Activated naive CD4-positive, alpha-beta T cell treated with anti-CD3 and anti-CD28 coated beads, Interleukin-2, amount 50 U/mL, for 72 hours (primary cell): ENCODE measurements around the gene TAS1R3. TPM values are rescaled to one million over a fixed set of nuclear protein-coding genes. Genes with fewer than 3 reads are reported as not detected.
A peak's percentile ranks its signal among the peaks of the same experiment; 100 is the strongest.

Experiments used
- ATAC-seq, 2 donors: fragments of 150-1000 bp; cut with Tn5 transposase; 2 replicates each; pipeline ENCODE4 v1.10.0; 2021; ENCODE audit warnings: mild to moderate bottlenecking in 2 of 2, moderate library complexity in 2 of 2
- DNase-seq, 2 donors: peaks; one replicate each; pipeline ENCODE4 v3.0.0; 2021 to 2022; ENCODE audit warnings: low spot score in 2 of 2
- H3K27ac Mint-ChIP-seq, 2 donors: one replicate each; pipeline ENCODE4 v1.8.0; 2022; ENCODE audit warnings: mild to moderate bottlenecking in 2 of 2, mixed read lengths in 2 of 2
- H3K36me3 Mint-ChIP-seq, 2 donors: one replicate each; pipeline ENCODE4 v1.8.0; 2022; ENCODE audit warnings: mixed read lengths in 2 of 2
- H3K9me3 Mint-ChIP-seq, 2 donors: one replicate each; pipeline ENCODE4 v1.8.0; 2022; ENCODE audit warnings: mixed read lengths in 2 of 2
- total RNA-seq, 2 donors: library from RNA; stranded (reverse); gene quantifications; one replicate each; pipeline ENCODE4 v1.2.3, GENCODE V29; 2022

Gene TAS1R3
- total RNA-seq, 2 donors from 2014 or later = 0.32 to 0.43 TPM

DNA sequence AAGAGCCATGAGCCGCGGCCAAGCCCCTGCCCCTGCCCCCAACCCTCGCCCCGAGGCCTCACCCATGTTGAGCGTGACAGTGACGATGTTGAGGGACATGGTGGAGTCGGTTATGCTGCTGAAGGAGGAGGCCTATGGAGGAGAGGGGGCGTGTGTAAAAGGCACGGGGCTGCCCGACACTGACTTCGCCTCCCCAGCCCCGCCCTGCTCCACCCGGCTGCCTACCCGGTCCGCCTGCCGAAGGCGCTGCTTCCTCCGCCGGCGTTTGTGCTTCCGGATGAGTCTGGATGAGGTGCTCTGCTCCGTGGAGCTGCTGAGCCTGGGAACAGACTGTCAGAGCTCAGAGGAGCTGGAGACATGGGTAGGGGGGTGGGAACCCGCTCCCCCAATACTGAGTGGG, 9.1 kb downstream of the TAS1R3 start:
- no peak for DNase-seq
- no peak for ATAC-seq
- Mint-ChIP-seq H3K27ac (no peak overlapping the region), H3K36me3 (peaks cover 9 to 12% of the 10 kb centered on the region in 2 donors), H3K9me3 (no peaks in the 10 kb centered on the region)

DNA sequence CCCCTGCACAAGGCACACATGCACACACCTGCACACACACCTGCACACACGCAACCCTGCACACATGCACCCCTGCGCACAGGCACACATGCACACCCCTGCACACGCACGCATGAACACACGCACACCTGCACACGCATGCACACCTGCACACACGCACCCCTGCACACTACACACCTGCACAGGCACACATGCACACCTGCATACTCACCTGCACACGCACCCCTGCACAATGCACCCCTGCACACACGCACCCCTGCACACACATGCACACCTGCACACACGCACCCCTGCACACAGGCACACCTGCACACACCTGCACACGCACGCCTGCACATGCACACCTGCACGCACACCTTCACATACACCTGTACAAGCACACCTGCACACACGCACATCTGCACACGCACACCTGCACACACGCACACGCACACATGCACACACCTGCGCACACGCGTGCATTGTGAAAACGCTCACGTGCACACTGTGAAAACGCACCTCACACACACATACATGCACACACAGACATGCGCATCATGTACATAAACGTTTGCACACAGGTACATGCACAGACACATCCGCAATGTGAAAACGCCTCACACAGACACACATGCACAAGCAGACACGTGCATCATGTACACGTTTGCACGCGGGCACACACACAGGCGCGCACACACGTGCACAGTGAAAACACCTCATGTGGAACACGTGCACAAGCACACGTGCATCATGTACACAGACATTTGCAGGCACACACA, 9.9 kb downstream of the TAS1R3 start:
- H3K9me3 Mint-ChIP-seq = no peaks in the 10 kb centered on the region
- no peak for ATAC-seq
- peaks cover 9 to 12% of the 10 kb centered on the region in 2 donors for H3K36me3 Mint-ChIP-seq
- DNase-seq = no peak
- no peak overlapping the region for H3K27ac Mint-ChIP-seq

DNA sequence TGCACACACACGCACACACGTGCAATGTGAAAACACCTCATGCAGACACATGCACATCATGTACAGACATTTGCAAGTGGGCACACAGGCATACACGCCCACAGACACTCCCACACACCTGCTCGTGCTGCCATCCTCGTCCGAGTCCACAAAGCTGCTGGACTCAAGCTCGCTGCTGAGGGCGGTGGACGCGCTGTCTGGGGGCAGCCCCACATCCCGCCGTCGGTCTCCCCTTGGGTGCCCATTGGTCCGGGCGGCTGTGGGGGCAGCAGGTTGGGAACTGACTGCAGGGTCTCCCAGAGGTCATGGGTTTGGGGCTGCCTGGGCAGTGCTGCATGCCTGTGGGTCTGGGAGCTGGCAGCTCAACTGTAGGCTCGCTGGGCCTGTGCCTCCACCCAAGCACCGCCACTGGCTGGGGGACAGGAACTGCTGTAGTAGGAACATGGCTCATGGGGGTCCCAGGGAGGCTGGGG, 10.5 kb downstream of the TAS1R3 start:
- Mint-ChIP-seq H3K27ac (no peak overlapping the region), H3K9me3 (no peaks in the 10 kb centered on the region), H3K36me3 (peaks cover 9 to 12% of the 10 kb centered on the region in 2 donors)
- ATAC-seq = no peak
- DNase-seq = no peak

DNA sequence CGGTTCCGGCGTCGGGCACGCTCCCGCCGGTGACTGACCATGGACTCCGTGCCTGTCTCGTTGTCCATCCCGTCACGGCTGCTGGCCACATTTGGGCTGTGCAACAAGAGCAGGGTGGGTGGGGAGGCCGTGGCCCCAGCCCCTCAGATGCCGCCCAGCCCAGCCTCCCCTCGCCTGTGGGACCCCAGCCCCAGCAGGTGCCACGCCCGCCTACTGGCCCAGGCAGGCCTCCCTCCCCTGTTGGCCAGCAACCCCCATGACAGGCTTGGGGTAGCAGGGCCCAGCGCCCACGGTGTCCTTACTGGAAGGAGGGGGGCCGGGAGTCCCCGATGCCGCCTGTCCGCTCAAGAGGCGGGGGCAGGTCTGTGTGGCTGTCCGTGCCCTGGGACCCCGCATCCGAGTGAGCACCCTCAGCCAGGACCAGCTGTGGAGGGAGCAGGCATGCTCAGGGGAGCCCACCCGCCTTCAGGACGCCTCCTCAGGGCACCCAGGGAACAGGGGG, 11.0 kb downstream of the TAS1R3 start:
- no peak for DNase-seq
- Mint-ChIP-seq H3K27ac (no peak overlapping the region), H3K36me3 (peaks cover 9 to 12% of the 10 kb centered on the region in 2 donors), H3K9me3 (no peaks in the 10 kb centered on the region)
- ATAC-seq = no peak

DNA sequence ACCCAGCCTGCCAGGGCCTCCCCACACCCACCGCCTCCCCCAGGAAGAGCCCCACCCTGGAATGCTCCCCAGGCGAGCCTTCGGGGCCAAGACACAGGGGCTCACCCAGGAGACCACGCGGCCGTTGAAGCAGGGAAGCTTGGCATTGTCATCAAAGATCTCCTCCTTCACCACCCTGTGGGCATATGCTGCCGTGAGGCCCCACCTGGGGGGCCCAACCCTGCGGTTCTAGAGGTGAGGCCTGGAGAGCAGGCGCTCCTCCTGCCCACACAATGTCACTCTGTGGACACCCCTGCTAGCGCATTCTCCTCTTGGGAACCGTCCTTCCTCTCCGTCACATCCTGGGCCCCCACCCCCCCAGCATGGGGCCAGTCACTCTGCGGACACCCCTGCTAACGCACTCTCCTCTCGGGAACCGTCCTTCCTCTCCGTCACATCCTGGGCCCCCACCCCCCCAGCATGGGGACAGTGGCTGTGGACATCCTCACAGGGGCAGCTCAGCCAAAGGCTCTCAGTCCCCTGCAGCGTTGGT, 11.6 kb downstream of the TAS1R3 start:
- ATAC-seq (no peak), DNase-seq (no peak)
- Mint-ChIP-seq H3K36me3 (peaks cover 9 to 12% of the 10 kb centered on the region in 2 donors), H3K9me3 (no peaks in the 10 kb centered on the region), H3K27ac (no peak overlapping the region)

DNA sequence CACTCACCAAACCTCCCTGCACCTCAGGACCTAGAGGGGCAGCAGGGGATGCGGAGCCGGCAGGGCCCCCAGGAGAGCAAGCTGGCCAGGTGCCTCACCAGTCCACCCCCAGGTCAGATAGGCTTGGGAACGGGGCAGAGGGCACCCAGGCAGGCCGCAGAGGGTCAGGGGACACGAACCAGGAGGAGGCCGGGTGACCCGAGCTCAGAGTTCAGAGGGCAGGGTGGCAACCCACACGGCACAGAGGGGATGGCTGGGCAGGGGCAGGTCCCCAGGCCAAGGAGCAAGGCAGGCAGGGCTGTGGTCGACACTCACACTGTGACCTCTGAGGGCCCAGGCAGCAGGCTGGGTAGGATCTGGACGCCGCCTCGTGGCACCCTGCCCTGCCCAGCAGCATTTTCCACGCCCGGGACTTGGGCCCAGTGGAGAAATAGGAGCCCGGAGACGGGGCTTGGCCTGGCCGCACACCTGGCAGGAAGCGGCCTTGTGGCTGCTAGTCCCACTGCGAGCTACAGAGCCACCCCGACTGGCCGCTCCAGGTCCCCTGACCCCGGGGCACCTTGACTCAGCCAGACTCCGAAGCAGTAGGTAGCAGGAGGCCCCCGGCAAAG, 12.8 kb downstream of the TAS1R3 start:
- ATAC-seq = no peak
- Mint-ChIP-seq H3K27ac (peak overlapping the region in 1 of 2 donors; percentile 17), H3K36me3 (peaks cover 9 to 12% of the 10 kb centered on the region in 2 donors), H3K9me3 (no peaks in the 10 kb centered on the region)
- no peak for DNase-seq

DNA sequence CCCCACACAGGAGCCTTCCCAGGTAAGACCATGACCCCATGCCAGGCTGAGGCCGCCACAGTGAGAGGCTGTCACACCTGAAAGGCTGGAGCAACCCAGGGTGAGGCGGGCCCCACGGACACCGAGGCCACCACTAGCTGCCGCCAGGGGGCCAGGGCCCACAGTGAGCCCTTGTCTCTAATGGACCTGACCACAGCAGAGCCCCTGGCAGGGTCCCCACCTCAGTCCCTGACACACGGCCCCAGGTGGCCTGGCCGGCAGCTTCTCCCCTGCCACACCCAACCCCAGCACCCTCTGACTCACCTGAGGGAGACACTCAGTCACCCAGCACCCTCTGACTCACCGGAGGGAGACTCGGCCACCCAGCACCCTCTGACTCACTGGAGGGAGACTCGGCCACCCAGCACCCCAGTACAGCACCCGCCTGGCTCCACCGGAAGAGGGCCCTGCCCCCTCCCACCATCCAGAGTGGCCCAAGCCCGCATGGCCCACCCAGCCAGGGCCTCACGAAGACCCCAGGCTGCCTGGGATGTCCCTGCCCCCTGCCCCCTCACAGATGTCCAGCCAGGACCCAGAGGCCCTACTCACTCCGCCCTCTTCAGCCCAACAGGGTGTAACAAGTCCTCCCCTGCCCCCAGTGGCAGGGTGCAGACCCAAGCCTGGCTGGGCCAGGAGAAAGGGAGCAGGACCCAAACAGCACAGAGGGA, 13.7 kb downstream of the TAS1R3 start:
- H3K9me3 Mint-ChIP-seq = no peaks in the 10 kb centered on the region
- H3K27ac Mint-ChIP-seq = peak overlapping the region in 1 of 2 donors; percentile 36
- DNase-seq (peak in 1 of 2 donors; percentile 78), ATAC-seq (peak; percentile 63 to 89)
- peaks cover 9 to 12% of the 10 kb centered on the region in 2 donors for H3K36me3 Mint-ChIP-seq

DNA sequence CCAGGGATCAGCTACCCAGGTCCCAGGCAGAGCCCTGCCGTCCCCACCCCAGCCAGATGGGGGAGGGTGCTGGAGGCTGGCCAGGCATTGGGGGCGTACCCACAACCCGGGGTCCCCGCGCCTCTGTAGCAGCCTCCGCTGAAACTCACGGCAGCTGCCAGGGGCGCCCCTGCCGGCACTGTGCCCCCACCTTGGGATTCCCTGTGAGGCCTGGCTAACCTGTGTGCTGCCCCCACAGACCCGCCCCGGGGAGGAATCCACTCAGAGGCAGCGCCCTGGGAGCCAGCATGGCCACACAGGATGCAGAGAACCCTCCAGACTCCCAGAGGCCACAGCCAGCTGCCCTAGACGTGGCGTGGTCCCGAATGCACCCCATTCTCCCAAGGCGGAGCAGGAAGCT, 14.3 kb downstream of the TAS1R3 start:
- DNase-seq = no peak
- no peaks in the 10 kb centered on the region for H3K9me3 Mint-ChIP-seq
- ATAC-seq = no peak
- peaks cover 9 to 11% of the 10 kb centered on the region in 2 donors for H3K36me3 Mint-ChIP-seq
- H3K27ac Mint-ChIP-seq = no peak overlapping the region

DNA sequence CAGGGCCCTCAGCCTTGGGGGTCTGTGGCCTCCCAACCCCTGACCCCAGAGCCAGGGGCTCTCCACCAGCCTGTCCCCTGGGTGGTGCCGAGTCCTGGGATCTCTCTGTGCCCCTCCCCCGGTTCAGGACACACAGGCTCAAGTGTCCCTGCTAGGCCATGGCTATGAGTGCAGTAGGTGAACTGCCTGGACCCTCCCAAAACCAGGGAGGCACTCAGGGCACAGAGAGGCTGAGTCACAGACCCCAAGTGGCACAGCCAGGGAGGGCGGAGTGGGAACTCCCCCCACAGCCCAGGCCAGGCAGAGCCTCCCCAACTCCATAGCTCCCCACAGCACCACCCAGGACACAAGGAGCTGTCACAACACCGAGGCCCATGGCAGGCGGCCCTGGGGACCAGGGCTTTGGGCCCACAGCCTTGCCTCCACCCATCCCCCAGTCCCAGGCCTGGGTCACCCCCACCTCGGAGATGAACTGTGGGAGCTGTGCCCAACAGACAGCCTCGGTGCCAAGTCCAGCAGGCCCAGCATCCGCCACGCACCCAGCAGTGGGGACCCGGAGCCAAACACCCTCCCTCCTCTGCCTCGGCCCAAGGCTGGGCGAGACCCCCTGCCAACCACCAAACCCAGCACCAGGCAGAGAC, 14.9 kb downstream of the TAS1R3 start:
- Mint-ChIP-seq H3K9me3 (no peaks in the 10 kb centered on the region), H3K27ac (no peak overlapping the region), H3K36me3 (peaks cover 5 to 6% of the 10 kb centered on the region in 2 donors)
- ATAC-seq (no peak), DNase-seq (no peak)

DNA sequence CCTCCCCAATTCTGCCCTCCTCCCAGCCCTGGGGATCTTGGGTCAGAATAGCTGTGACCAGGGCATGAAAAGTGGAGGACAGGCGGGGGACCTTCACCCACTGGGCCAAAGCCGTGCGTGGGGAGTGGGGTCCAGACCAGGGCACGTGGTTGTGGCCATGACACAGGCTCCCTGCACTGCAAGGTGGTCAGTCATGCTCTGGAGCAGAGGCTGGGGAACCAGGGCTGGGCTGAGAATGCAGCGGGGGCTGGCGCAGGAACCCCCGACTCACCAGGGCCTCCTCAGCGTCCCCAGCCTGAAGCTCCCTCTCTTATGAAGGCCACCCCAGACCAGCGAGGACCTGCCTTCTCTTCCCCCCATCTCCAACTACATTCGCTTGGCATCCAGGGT, 15.4 kb downstream of the TAS1R3 start:
- Mint-ChIP-seq H3K9me3 (no peaks in the 10 kb centered on the region), H3K27ac (no peak overlapping the region), H3K36me3 (peaks cover under 1% of the 10 kb centered on the region in 2 donors)
- no peak for DNase-seq
- no peak for ATAC-seq

DNA sequence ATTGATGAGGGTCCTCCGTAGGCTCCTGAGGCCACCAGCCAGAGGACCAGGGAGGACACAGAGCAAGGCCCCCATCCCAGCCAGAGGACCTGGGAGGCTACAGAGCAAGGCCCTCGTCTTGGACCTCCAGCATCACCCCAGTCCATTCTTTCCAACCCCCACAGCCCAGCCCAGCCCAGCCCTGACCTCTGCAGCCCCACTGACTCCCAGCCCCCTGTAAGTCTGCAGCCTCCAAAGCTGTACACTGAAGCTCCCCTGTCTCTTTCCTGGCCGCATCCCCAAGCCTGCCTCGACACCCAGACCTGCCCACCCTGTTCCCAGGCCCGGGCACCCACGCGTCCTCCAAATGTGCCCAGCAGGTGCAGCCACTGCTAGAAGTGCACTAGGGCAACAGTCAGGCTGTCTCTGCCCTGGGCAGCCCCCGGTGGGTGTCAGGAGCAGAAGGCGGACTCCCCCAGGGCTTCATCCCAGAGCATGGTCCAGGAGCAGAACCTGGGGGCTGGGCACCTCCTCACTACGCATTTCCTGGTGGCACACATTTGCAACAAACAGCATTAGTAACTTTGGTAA, 16.0 kb downstream of the TAS1R3 start:
- Mint-ChIP-seq H3K9me3 (no peaks in the 10 kb centered on the region), H3K36me3 (no peaks in the 10 kb centered on the region), H3K27ac (peak overlapping the region in 1 of 2 donors; percentile 65)
- DNase-seq (no peak), ATAC-seq (no peak)

DNA sequence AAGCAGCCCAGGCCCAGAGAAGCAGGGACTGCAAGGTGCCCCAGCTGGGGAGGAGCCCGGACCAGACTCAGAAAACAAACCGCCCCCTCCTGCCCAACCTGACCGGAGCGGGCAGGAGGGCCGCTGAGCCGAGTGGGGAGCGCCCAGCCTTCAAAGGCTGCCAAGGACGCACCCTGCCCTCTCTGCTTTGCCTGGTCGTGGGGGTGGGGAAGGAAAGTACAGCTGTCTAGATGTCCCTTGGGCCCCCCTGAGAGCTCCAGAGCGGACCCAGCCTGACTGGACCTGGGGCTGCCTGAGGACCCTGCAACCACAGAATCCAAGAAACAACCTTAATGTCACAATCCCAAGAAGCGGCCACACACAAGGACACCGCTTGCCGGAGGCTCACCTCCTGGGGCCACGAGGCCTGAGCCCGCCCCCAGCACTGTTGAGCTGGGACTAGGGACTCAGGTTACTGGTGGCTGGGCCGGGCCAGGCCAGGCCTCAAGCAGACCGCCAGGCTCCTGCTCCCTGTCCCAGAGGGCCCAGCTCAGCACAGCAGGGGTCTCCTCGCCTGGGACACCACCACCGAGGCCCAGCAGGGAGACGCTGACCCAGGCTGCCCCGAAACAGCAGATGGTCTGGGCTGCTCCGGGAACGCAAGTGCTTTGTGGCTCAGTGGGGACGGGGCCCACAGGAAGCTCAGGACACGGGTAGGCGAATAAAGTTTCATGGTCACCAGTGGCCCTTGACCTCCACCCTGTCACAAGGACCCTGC, 16.8 kb downstream of the TAS1R3 start:
- H3K9me3 Mint-ChIP-seq = no peaks in the 10 kb centered on the region
- peak overlapping the region in 1 of 2 donors; percentile 65 for H3K27ac Mint-ChIP-seq
- no peak for DNase-seq
- no peak for ATAC-seq
- no peaks in the 10 kb centered on the region for H3K36me3 Mint-ChIP-seq

DNA sequence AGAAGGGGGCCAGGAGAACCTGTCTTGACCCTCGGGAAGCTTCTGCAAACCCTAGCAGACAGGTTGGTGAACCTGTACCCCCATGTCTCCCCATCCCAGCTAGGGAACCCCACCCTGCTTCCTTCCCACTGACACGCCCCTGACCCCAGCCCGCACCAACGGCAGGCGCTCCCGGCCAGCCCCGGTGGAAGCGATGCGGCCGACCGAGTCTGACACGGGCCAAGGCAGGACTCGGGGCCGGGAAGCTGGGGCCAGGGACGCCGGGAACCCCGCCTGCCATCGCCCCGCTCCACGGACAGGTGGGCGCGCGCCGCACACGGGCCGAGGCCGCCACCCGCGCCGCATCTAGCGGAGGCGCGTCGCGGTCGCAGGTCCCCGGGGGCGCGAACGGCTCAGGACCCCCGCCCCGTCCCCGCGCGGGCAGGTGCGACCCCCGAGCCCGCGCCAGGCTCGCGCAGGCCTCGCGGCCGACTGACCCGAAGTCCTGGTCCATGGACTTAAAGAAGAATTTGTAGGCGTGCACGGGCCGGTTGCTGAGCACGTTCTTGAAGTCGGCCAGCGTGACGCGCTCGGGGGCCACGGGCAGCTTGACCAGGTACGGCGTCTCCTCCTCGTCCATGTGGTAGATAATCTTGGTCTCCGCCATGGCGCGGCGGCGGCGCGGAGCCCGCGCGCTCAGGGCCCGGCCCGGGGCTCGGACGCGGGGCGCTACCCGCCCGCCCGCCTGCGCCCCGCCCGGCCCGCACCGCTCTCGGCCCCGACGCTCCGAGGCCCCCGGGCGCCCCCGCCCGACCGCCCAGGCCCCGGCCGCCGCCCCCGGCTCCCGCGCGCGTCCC, 17.6 kb downstream of the TAS1R3 start:
- H3K36me3 Mint-ChIP-seq = no peaks in the 10 kb centered on the region
- peak overlapping the region in 1 of 2 donors; percentile 65 for H3K27ac Mint-ChIP-seq
- H3K9me3 Mint-ChIP-seq = no peaks in the 10 kb centered on the region
- DNase-seq = no peak
- ATAC-seq = peak; percentile 9 to 40

DNA sequence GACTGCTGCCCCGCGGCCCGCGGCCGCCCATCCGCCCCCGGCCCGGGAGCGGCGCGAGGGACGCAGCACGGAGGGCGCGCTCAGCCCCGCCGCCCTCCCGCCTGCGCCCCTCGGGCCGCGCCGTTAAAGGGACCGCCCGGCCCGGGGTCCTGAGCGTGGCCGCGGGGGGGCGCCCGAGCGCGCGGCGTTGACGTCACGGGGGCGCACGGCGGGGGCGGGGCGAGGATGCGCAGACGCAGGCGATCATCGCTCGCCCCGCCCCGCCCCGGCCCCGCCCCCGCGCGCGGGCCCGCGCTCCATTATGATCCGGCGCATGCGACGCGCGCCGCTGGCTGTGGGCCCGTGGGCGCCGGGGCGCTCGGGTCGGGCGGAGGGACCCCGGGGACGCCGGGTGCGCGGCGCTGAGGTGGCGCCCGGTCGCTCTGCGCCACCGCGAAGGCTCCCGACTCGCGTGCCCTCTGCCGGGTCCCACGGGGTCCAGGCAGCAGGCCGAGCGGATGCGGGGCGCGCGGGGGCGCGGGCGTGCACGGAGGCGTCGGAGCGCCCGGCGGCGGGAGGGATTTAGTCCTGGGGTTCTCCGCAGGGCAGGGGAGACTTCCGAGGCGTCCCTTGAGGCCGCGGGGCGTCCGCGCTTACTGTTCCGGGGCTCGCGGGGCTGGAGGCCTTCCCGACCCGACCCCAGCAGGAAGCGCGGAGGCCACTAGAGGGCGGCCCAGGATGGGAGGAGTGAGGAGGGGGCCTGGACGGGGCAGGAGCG, 18.4 kb downstream of the TAS1R3 start, which contains the start of gene DVL1:
Gene DVL1 (minus strand): TSS at position 163 of the 757 bp plus-strand sequence. CDS start 353 bp downstream, outside the sequence.
- Mint-ChIP-seq H3K36me3 (no peaks in the 10 kb centered on the region), H3K9me3 (no peaks in the 10 kb centered on the region), H3K27ac (peak within 1 kb of the TSS in 1 of 2 donors; percentile 65)
- peak; percentile 61 to 83 for ATAC-seq
- DNase-seq = peak; percentile 84
